GM12878 (cell line): ENCODE measurements around the gene DMD. TPM values are rescaled to one million over a fixed set of nuclear protein-coding genes. Genes with fewer than 3 reads are reported as not detected.

Experiments used
- ATAC-seq: fragments of 200-7000 bp; cut with Tn5 transposase; 3 replicates; pipeline ENCODE4 v1.9.1; 2020; ENCODE audit warnings: mild to moderate bottlenecking, moderate library complexity
- BruUV-seq: library from RNA; stranded (reverse); fragments of 400-500 nt; replicated peaks from 2 replicates; lab custom pipeline; 2021; lab: Mats Ljungman, UMichigan
- CTCF ChIA-PET: fragments of 300-600 bp; sonication (Branson Sonifier 250); formaldehyde crosslinking; extraction: SDS; loops from one replicate; lab custom pipeline; 2021; ENCODE audit warnings: inconsistent platforms; lab: Yijun Ruan, JAX
- POLR2A ChIA-PET: fragments of 350-600 bp; formaldehyde crosslinking; extraction: SDS; loops from one replicate; lab custom pipeline; 2021; ENCODE audit warnings: inconsistent platforms; lab: Charles Lee
- RAD21 ChIA-PET: fragments of 300-600 bp; sonication (Branson Sonifier 250); formaldehyde crosslinking; loops from one replicate; lab custom pipeline; 2023; ENCODE audit warnings: antibody characterized with exemption; ENCODE audit not compliant: unreplicated experiment; lab: Charles Lee
- SMC1A ChIA-PET: fragments of 300-600 bp; sonication (Branson Sonifier 250); formaldehyde crosslinking; loops from one replicate; lab custom pipeline; 2023; ENCODE audit not compliant: unreplicated experiment, uncharacterized antibody; lab: Charles Lee
- DNase-seq: peaks from one replicate; pipeline ENCODE4 v3.0.0-alpha.2; 2011; ENCODE audit warnings: low read depth, low spot score
- FAIRE-seq: peaks from 3 replicates; lab custom pipeline; 2011; peaks lifted over from hg19 to GRCh38; lab: Jason Lieb, UNC
- H2AFZ ChIP-seq: 2 replicates; pipeline ENCODE4 v1.6.0; 2011; ENCODE audit warnings: low read depth, low read length, control low read depth; ENCODE audit not compliant: control insufficient read depth
- H3K27ac ChIP-seq: 2 replicates; pipeline ENCODE4 v1.5.1; 2011; ENCODE audit warnings: control low read depth; ENCODE audit not compliant: control insufficient read depth, insufficient read depth
- H3K27me3 ChIP-seq, 2 experiments: replicated peaks in 1 of 2; 2 replicates each; pipeline versions ENCODE4 v1.6.0 to v1.6.1; 2011; ENCODE audit warnings: low read length in 1 of 2; ENCODE audit not compliant: control insufficient read depth in 2 of 2, insufficient read depth in 2 of 2
- H3K36me3 ChIP-seq, 2 experiments: 2 replicates each; pipeline ENCODE4 v1.5.1; 2011; ENCODE audit warnings: low read length in 1 of 2; ENCODE audit not compliant: control insufficient read depth in 2 of 2, insufficient read depth in 2 of 2
- H3K4me1 ChIP-seq: 2 replicates; pipeline ENCODE4 v1.6.1; 2011; ENCODE audit warnings: mild to moderate bottlenecking, low read length, moderate library complexity, mixed read lengths; ENCODE audit not compliant: control insufficient read depth, insufficient read depth
- H3K4me2 ChIP-seq: 2 replicates; pipeline ENCODE4 v1.6.0; 2011; ENCODE audit warnings: control low read depth; ENCODE audit not compliant: control insufficient read depth, insufficient read depth
- H3K4me3 ChIP-seq: fragments of 200-600 bp; sonication (generic); 2 replicates; pipeline ENCODE4 v1.5.1; 2016
- H3K79me2 ChIP-seq: 2 replicates; pipeline ENCODE4 v1.6.0; 2011; ENCODE audit warnings: low read length; ENCODE audit not compliant: control insufficient read depth, insufficient read depth
- H3K9ac ChIP-seq: 2 replicates; pipeline ENCODE4 v1.8.0; 2011; ENCODE audit warnings: low read length, control low read depth, mixed read lengths; ENCODE audit not compliant: control insufficient read depth, insufficient read depth
- H3K9me3 ChIP-seq: replicated peaks from 3 replicates; pipeline ENCODE4 v1.5.1; 2011; ENCODE audit warnings: mild to moderate bottlenecking, low read length; ENCODE audit not compliant: control insufficient read depth, insufficient read depth
- H4K20me1 ChIP-seq: 2 replicates; pipeline ENCODE4 v1.6.0; 2011; ENCODE audit not compliant: control insufficient read depth, insufficient read depth
- DPF2 ChIP-seq: fragments of 450-650 bp; IDR thresholded peaks from 2 replicates; pipeline ENCODE4 v1.6.1; 2017; ENCODE audit warnings: mild to moderate bottlenecking
- EZH2 ChIP-seq: IDR thresholded peaks from 2 replicates; pipeline ENCODE4 v1.6.1; 2012; ENCODE audit warnings: low read depth, mild to moderate bottlenecking, control low read depth, inconsistent platforms, low read length, borderline replicate concordance; ENCODE audit not compliant: control insufficient read depth
- MLLT1 ChIP-seq: fragments of 450-650 bp; IDR thresholded peaks from 2 replicates; pipeline ENCODE4 v1.6.1; 2016; ENCODE audit warnings: mild to moderate bottlenecking
- MTA2 ChIP-seq: fragments of 450-650 bp; IDR thresholded peaks from 2 replicates; pipeline ENCODE4 v1.6.1; 2016; ENCODE audit warnings: low read depth, mild to moderate bottlenecking, moderate library complexity
- POLR2A ChIP-seq: IDR thresholded peaks from 2 replicates; pipeline ENCODE4 v1.6.1; 2011; ENCODE audit warnings: low read depth, mild to moderate bottlenecking, low read length
- POLR2AphosphoS5 ChIP-seq: IDR thresholded peaks from 2 replicates; pipeline ENCODE4 v1.6.1; 2011; ENCODE audit warnings: mild to moderate bottlenecking, low read length, inconsistent platforms
- RUNX3 ChIP-seq: IDR thresholded peaks from 2 replicates; pipeline ENCODE4 v1.6.1; 2012; ENCODE audit warnings: low read length, inconsistent platforms
- SIX5 ChIP-seq: IDR thresholded peaks from 2 replicates; pipeline ENCODE4 v1.6.1; 2011; ENCODE audit warnings: mild to moderate bottlenecking, low read depth, low read length, moderate library complexity; ENCODE audit not compliant: severe bottlenecking
- SMC3 ChIP-seq: IDR thresholded peaks from 2 replicates; pipeline ENCODE4 v1.6.1; 2011; ENCODE audit warnings: low read length, improper control_type of control experiment, borderline replicate concordance
- STAT1 ChIP-seq: fragments of 450-650 bp; conservative IDR thresholded peaks from 2 replicates; pipeline ENCODE4 v1.6.1; 2014; ENCODE audit warnings: antibody characterized with exemption, mild to moderate bottlenecking
- USF1 ChIP-seq: IDR thresholded peaks from 2 replicates; pipeline ENCODE4 v1.6.1; 2011; ENCODE audit warnings: borderline replicate concordance, low read depth, mild to moderate bottlenecking, moderate library complexity, mixed read lengths, low read length; ENCODE audit not compliant: insufficient read depth; ENCODE audit errors: extremely low read length
- WRNIP1 ChIP-seq: IDR thresholded peaks from 2 replicates; pipeline ENCODE4 v1.6.1; 2011; ENCODE audit warnings: low read depth, low read length, improper control_type of control experiment, borderline replicate concordance
- ZSCAN29 ChIP-seq: fragments of 450-650 bp; IDR thresholded peaks from 2 replicates; pipeline ENCODE4 v1.6.1; 2017; ENCODE audit warnings: mild to moderate bottlenecking, moderate library complexity
- WGBS: methylation state at CpG from one replicate; pipeline ENCODE4 v1.1.6; 2016; ENCODE audit warnings: low lambda C conversion rate; ENCODE audit not compliant: insufficient replicate concordance, insufficient coverage; ENCODE audit errors: missing lambda C conversion rate; 5-methylcytosine and 5-hydroxymethylcytosine counted together
- in situ Hi-C: fragments of 300-500 bp; cut with MboI; formaldehyde crosslinking; loops from 9 replicates; pipeline ENCODE4 v1.14.3; 2018; ENCODE audit warnings: mixed read lengths
- intact Hi-C: fragments of 100-400 bp; cut with micrococcal nuclease; formaldehyde crosslinking; loops from one replicate; pipeline ENCODE4 v1.14.2; 2022; ENCODE audit not compliant: unreplicated experiment
- polyA plus RNA-seq, 11 experiments: library from polyadenylated mRNA; depleted of rRNA in 4 of 11; unstranded in 6 of 11; stranded (reverse) in 5 of 11; fragments of >200 nt; fragmentation: Nextera tagmentation in 4 of 11; fragmentation: Illumina TruSeq in 1 of 11; extraction: Ambion mirVana in 4 of 11; extraction: Trizol in 1 of 11; gene quantifications; 1 replicate in 1 of 11; 2 replicates in 10 of 11; pipeline versions ENCODE4 v1.2.1 to v1.2.3, GENCODE V29; 2011 to 2016; ENCODE audit warnings: inconsistent platforms in 2 of 11, missing spikeins in 2 of 11, low read depth in 1 of 11
- total RNA-seq, 4 experiments: library from RNA; depleted of rRNA in 3 of 4; stranded (reverse); fragments of >200 nt in 3 of 4; fragmentation: Illumina TruSeq in 1 of 4; extraction: Trizol in 1 of 4; gene quantifications; 2 replicates each; pipeline versions ENCODE4 v1.2.1 to v1.2.3, GENCODE V29; 2013 to 2021

Gene DMD
- total and polyA plus RNA-seq, 10 of the 15 experiments (the other 5 are each of a cell fraction or from before 2014, with no cell fraction given) = 1.4 to 24.3 (median 4.3) TPM

- no peak for TF ChIP-seq MLLT1
- TF ChIP-seq EZH2 = no peak
- no peak for TF ChIP-seq ZSCAN29
These were observed 2086.8 kb downstream of the DMD start (continued) for GRCh38 chrX:31124536-31124935.

- DNase-seq (no peak), FAIRE-seq (no peak), ATAC-seq (no peak)
- Histone ChIP-seq H3K36me3 (no peaks in the 10 kb centered on the region; a peak in 1 of 4 replicates), H2AFZ (no peak overlapping the region), H3K27ac (no peak overlapping the region), H3K27me3 (no peaks in the 10 kb centered on the region), H3K79me2 (no peaks in the 10 kb centered on the region), H3K9me3 (no peaks in the 10 kb centered on the region; the same call in 1 of the 3 replicates), H4K20me1 (no peaks in the 10 kb centered on the region), H3K4me3 (no peak overlapping the region), H3K9ac (no peak overlapping the region), H3K4me2 (no peak overlapping the region), H3K4me1 (no peaks in the 10 kb centered on the region)
- POLR2A ChIA-PET = no interaction called here
- in situ Hi-C loops (no loop called here), intact Hi-C loops (no loop called here)
- BruUV-seq = no TSS peak
- CTCF ChIA-PET = interaction anchor here (0.6 kb wide), 1 partner anchor 611 kb away, joined by 3 read pairs; no protein-coding TSS in a partner anchor
- RAD21 ChIA-PET = no interaction called here
- 41% methylated on average over 3 of the region's 3 CpGs for WGBS
- TF ChIP-seq RUNX3 (no peak), POLR2AphosphoS5 (no peak), WRNIP1 (no peak), DPF2 (no peak), SMC3 (no peak), MTA2 (no peak), MLLT1 (no peak), POLR2A (no peak), STAT1 (no peak), SIX5 (no peak), USF1 (no peak)
- SMC1A ChIA-PET = interaction anchor here (0.8 to 1.4 kb wide), 6 partner anchors 10 to 84 kb away, joined by 3 read pairs; no protein-coding TSS in a partner anchor
These were observed 2088.0 kb downstream of the DMD start for GRCh38 chrX:31123335-31123734.
